Ishikawa (cell line): Measurements from ENCODE around the gene TOR1AIP2.

Experiments used
- CEBPB ChIP-seq: IDR thresholded peaks from 2 replicates; pipeline ENCODE4 v1.6.1; 2012
- FOXM1 ChIP-seq: IDR thresholded peaks from 2 replicates; pipeline ENCODE4 v1.6.1; 2012; ENCODE audit warnings: low read depth, borderline replicate concordance
- TCF12 ChIP-seq: IDR thresholded peaks from 2 replicates; pipeline ENCODE4 v1.6.1; 2012; ENCODE audit warnings: low read depth
- YY1 ChIP-seq: IDR thresholded peaks from 2 replicates; pipeline ENCODE4 v1.6.1; 2012; ENCODE audit warnings: low read depth
- ZBTB7A ChIP-seq: IDR thresholded peaks from 2 replicates; pipeline ENCODE4 v1.6.1; 2012; ENCODE audit warnings: low read depth
- TF ChIP-seq, protein P1 (sequence below): IDR thresholded peaks from 2 replicates; pipeline ENCODE4 v1.6.1; 2012
- TF ChIP-seq, protein P2 (sequence below): IDR thresholded peaks from 2 replicates; pipeline ENCODE4 v1.6.1; 2012; ENCODE audit warnings: low read depth, mild to moderate bottlenecking
- TF ChIP-seq, protein P3 (sequence below): IDR thresholded peaks from 2 replicates; pipeline ENCODE4 v1.6.1; 2012

DNA sequence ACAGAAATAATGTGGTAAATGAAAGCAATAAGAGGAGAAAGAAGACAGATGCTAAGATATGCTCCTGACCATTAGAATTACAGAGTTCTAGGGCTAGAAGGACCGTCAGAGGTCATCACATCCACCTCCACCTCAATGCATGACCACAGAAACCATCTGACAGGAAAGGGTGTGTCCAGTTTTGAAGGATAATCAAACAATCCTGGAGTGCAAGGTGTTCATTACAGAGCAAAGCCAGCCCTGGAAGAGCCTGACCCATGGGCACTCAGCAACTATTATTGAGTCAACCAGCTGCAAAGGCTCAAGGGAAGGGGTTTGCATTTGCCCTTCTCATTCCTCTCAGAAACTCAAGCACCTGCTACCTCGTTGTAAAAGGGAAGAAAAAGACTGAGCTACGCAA is 46.4 kb downstream of the TOR1AIP2 start:
- TF ChIP-seq, protein P1, sequence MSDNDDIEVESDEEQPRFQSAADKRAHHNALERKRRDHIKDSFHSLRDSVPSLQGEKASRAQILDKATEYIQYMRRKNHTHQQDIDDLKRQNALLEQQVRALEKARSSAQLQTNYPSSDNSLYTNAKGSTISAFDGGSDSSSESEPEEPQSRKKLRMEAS = no peak
- TF ChIP-seq, protein P2, sequence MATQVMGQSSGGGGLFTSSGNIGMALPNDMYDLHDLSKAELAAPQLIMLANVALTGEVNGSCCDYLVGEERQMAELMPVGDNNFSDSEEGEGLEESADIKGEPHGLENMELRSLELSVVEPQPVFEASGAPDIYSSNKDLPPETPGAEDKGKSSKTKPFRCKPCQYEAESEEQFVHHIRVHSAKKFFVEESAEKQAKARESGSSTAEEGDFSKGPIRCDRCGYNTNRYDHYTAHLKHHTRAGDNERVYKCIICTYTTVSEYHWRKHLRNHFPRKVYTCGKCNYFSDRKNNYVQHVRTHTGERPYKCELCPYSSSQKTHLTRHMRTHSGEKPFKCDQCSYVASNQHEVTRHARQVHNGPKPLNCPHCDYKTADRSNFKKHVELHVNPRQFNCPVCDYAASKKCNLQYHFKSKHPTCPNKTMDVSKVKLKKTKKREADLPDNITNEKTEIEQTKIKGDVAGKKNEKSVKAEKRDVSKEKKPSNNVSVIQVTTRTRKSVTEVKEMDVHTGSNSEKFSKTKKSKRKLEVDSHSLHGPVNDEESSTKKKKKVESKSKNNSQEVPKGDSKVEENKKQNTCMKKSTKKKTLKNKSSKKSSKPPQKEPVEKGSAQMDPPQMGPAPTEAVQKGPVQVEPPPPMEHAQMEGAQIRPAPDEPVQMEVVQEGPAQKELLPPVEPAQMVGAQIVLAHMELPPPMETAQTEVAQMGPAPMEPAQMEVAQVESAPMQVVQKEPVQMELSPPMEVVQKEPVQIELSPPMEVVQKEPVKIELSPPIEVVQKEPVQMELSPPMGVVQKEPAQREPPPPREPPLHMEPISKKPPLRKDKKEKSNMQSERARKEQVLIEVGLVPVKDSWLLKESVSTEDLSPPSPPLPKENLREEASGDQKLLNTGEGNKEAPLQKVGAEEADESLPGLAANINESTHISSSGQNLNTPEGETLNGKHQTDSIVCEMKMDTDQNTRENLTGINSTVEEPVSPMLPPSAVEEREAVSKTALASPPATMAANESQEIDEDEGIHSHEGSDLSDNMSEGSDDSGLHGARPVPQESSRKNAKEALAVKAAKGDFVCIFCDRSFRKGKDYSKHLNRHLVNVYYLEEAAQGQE = no peak
- TF ChIP-seq, protein P3, sequence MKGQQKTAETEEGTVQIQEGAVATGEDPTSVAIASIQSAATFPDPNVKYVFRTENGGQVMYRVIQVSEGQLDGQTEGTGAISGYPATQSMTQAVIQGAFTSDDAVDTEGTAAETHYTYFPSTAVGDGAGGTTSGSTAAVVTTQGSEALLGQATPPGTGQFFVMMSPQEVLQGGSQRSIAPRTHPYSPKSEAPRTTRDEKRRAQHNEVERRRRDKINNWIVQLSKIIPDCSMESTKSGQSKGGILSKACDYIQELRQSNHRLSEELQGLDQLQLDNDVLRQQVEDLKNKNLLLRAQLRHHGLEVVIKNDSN = no peak
- TF ChIP-seq YY1 (no peak), TCF12 (no peak), ZBTB7A (no peak), CEBPB (no peak), FOXM1 (no peak)
